GM23248 (cell line): ENCODE data around the gene GALNT10. TPM values are rescaled to one million over a fixed set of nuclear protein-coding genes. Genes with fewer than 3 reads are reported as not detected.

ENCODE experiments used
- DNase-seq: peaks from one replicate; pipeline ENCODE4 v3.0.0-alpha.2; 2015
- H2AFZ ChIP-seq: fragments of 200-600 bp; sonication (generic); 2 replicates; pipeline ENCODE4 v1.6.1; 2016; ENCODE audit warnings: antibody characterized with exemption
- H3F3A ChIP-seq: fragments of 200-600 bp; sonication (generic); 2 replicates; pipeline ENCODE4 v1.6.1; 2016; ENCODE audit warnings: mild to moderate bottlenecking, antibody characterized with exemption, mixed run types; ENCODE audit not compliant: insufficient read depth
- H3K27ac ChIP-seq: fragments of 200-600 bp; sonication (generic); 2 replicates; pipeline ENCODE4 v1.5.1; 2016; ENCODE audit warnings: mild to moderate bottlenecking
- H3K27me3 ChIP-seq: fragments of 200-600 bp; sonication (generic); replicated peaks from 2 replicates; pipeline ENCODE4 v1.6.1; 2016; ENCODE audit warnings: mild to moderate bottlenecking; ENCODE audit not compliant: insufficient read depth
- H3K36me3 ChIP-seq: fragments of 200-600 bp; sonication (generic); 2 replicates; pipeline ENCODE4 v1.6.1; 2016; ENCODE audit warnings: low read depth, mild to moderate bottlenecking
- H3K4me1 ChIP-seq: fragments of 200-600 bp; sonication (generic); 2 replicates; pipeline ENCODE4 v1.6.1; 2016; ENCODE audit warnings: mild to moderate bottlenecking; ENCODE audit not compliant: insufficient read depth
- H3K4me2 ChIP-seq: fragments of 200-600 bp; sonication (generic); one replicate; pipeline ENCODE4 v1.6.1; 2016; ENCODE audit warnings: mild to moderate bottlenecking; ENCODE audit not compliant: unreplicated experiment
- H3K4me3 ChIP-seq: fragments of 200-600 bp; sonication (generic); 2 replicates; pipeline ENCODE4 v1.5.1; 2016; ENCODE audit warnings: mild to moderate bottlenecking
- H3K79me2 ChIP-seq: fragments of 200-600 bp; sonication (generic); 2 replicates; pipeline ENCODE4 v1.6.1; 2016; ENCODE audit warnings: mild to moderate bottlenecking; ENCODE audit not compliant: insufficient read depth
- H3K9ac ChIP-seq: fragments of 200-600 bp; sonication (generic); 2 replicates; pipeline ENCODE4 v1.6.1; 2016; ENCODE audit warnings: mild to moderate bottlenecking
- H3K9me2 ChIP-seq: fragments of 200-600 bp; sonication (generic); 2 replicates; pipeline ENCODE4 v1.6.1; 2016; ENCODE audit warnings: mixed run types, mild to moderate bottlenecking, moderate library complexity; ENCODE audit not compliant: insufficient read depth
- H3K9me3 ChIP-seq: fragments of 200-600 bp; sonication (generic); one replicate; pipeline ENCODE4 v1.6.1; 2017; ENCODE audit warnings: low read depth
- H4K20me1 ChIP-seq: fragments of 200-600 bp; sonication (generic); 2 replicates; pipeline ENCODE4 v1.6.0; 2016; ENCODE audit not compliant: insufficient read depth
- EZH2 ChIP-seq: fragments of 200-600 bp; sonication (generic); IDR thresholded peaks from 2 replicates; pipeline ENCODE4 v1.6.1; 2018; ENCODE audit warnings: antibody characterized with exemption, mild to moderate bottlenecking; ENCODE audit not compliant: insufficient read depth, poor library complexity, severe bottlenecking
- EZH2phosphoT487 ChIP-seq: fragments of 200-600 bp; sonication (generic); IDR thresholded peaks from 2 replicates; pipeline ENCODE4 v1.6.1; 2018; ENCODE audit warnings: antibody characterized with exemption, moderate library complexity, mild to moderate bottlenecking, low read depth; ENCODE audit not compliant: insufficient read depth
- WGBS, 2 experiments: methylation state at CpG; one replicate each; pipeline ENCODE4 v1.1.6; 2015 to 2017; ENCODE audit warnings: low lambda C conversion rate in 2 of 2, low coverage in 1 of 2; ENCODE audit errors: missing lambda C conversion rate in 2 of 2; 5-methylcytosine and 5-hydroxymethylcytosine counted together
- in situ Hi-C: fragments of 300-500 bp; cut with MboI; formaldehyde crosslinking; loops from 2 replicates; pipeline ENCODE4 v1.15.0; 2020
- polyA plus RNA-seq: library from polyadenylated mRNA; unstranded; fragments of >200 nt; fragmentation: Nextera tagmentation; extraction: Ambion mirVana; gene quantifications from 2 replicates; pipeline ENCODE4 v1.2.1, GENCODE V29; 2016
- total RNA-seq: library from RNA; depleted of rRNA; stranded (reverse); fragments of >200 nt; shearing (Covaris generic); gene quantifications from 2 replicates; pipeline ENCODE4 v1.2.3, GENCODE V29; 2014

GALNT10 gene
- total and polyA plus RNA-seq, 2 experiments from 2014 or later, result 23.3 to 67.9 TPM

DNA sequence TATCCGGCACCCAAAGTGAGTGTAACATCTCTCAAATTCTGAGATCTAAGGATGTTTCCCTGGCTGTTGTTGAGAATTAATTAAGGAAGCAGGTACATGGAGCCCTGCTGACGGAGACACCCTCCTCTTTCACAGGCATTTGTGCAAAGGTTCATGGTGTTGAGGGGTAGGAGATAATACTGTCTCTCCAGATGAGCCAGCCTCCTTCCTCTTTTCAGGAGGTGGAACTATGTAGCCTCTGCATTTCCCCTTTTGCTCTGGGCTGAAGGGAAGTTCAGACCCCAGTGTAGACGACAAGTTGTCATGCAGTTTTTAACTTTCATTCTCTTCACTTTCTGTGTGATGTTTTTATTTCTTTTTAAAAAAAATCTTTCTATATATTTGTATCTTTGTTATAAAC lies 107.5 kb downstream of the GALNT10 start:
- H3K9me2 ChIP-seq, result no peaks in the 10 kb centered on the region
- no peak for DNase-seq
- in situ Hi-C loops, result no loop called here
- no peak overlapping the region for H3K27ac ChIP-seq
- H2AFZ ChIP-seq, result no peak overlapping the region
- H4K20me1 ChIP-seq, result no peaks in the 10 kb centered on the region
- H3F3A ChIP-seq, result no peaks in the 10 kb centered on the region
- H3K4me3 ChIP-seq, result no peak overlapping the region
- no peaks in the 10 kb centered on the region for H3K4me1 ChIP-seq
- H3K79me2 ChIP-seq, result peaks cover 21% of the 10 kb centered on the region
- 93 to 98% methylated on average over 3 of the region's 3 CpGs for WGBS, 2 experiments
- TF ChIP-seq EZH2phosphoT487, result no peak
- TF ChIP-seq EZH2, result no peak
- H3K27me3 ChIP-seq, result no peaks in the 10 kb centered on the region
- peaks cover 17% of the 10 kb centered on the region for H3K36me3 ChIP-seq
- H3K9me3 ChIP-seq, result no peaks in the 10 kb centered on the region
- no peak overlapping the region for H3K4me2 ChIP-seq
- H3K9ac ChIP-seq, result no peak overlapping the region

- 82 to 85% methylated on average over 4 of the region's 4 CpGs for WGBS, 2 experiments
- Histone ChIP-seq H3F3A (no peaks in the 10 kb centered on the region), H3K36me3 (peaks cover 27% of the 10 kb centered on the region), H3K4me1 (no peaks in the 10 kb centered on the region), H2AFZ (no peak overlapping the region), H3K4me3 (no peak overlapping the region), H3K9ac (no peak overlapping the region), H3K4me2 (no peak overlapping the region), H3K9me2 (no peaks in the 10 kb centered on the region), H3K79me2 (0 out of 2 replicates have a peak, but pooled peaks cover 4% of the 10 kb centered on the region), H3K27ac (no peak overlapping the region), H4K20me1 (no peaks in the 10 kb centered on the region), H3K9me3 (no peaks in the 10 kb centered on the region), H3K27me3 (no peaks in the 10 kb centered on the region)
- TF ChIP-seq EZH2, result no peak
- TF ChIP-seq EZH2phosphoT487, result no peak
- no peak for DNase-seq
- in situ Hi-C loops, result no loop called here
Measured at GRCh38 chr5:154300207-154300883, 109.8 kb downstream of the GALNT10 start.

GRCh38 chr5:154301726-154302125 lies 111.2 kb downstream of the GALNT10 start:
- Histone ChIP-seq H3K79me2 (no peaks in the 10 kb centered on the region), H3K36me3 (peaks cover 23% of the 10 kb centered on the region), H3K4me1 (no peaks in the 10 kb centered on the region), H3K4me3 (no peak overlapping the region), H3K27me3 (no peaks in the 10 kb centered on the region), H3K9me3 (no peaks in the 10 kb centered on the region), H3K9ac (no peak overlapping the region), H3K9me2 (no peaks in the 10 kb centered on the region), H2AFZ (no peak overlapping the region), H3K27ac (no peak overlapping the region), H4K20me1 (no peaks in the 10 kb centered on the region), H3K4me2 (no peak overlapping the region), H3F3A (peaks cover 8% of the 10 kb centered on the region)
- TF ChIP-seq EZH2phosphoT487 (no peak), EZH2 (no peak)
- no peak for DNase-seq
- in situ Hi-C loops, result no loop called here
- 100% methylated on average over 3 of the region's 3 CpGs for WGBS, 2 experiments

DNA sequence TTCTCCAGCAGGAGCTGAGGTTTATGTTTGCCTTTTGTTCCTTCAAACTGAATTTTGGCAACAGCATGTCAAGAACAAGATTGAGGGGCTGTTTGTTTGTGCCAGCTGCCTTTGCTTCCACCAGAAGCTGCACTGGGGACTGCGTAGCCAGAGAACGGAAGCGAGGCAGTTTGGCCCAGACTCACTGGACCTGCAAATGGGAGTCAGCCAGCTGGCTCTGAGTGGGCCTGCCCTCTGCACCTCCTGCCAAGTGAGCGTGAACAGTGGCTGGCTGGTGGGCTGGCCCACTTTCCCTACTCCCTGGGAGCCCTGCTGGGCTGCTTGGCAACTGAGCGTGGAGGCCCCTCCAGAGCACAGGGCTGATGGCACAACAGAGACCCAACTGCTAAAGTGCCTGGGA lies 111.6 kb downstream of the GALNT10 start:
- H3K9me2 ChIP-seq, result no peaks in the 10 kb centered on the region
- H3K4me3 ChIP-seq, result no peak overlapping the region
- no peak overlapping the region for H3K27ac ChIP-seq
- no peak overlapping the region for H2AFZ ChIP-seq
- no peaks in the 10 kb centered on the region for H3K4me1 ChIP-seq
- whole genome bisulfite sequencing, 2 experiments, result 99 to 100% methylated on average over 5 of the region's 5 CpGs
- H3K36me3 ChIP-seq, result peaks cover 23% of the 10 kb centered on the region
- no peak for DNase-seq
- H3K4me2 ChIP-seq, result no peak overlapping the region
- no peak overlapping the region for H3K9ac ChIP-seq
- in situ Hi-C loops, result no loop called here
- no peaks in the 10 kb centered on the region for H3K27me3 ChIP-seq
- no peaks in the 10 kb centered on the region for H3K79me2 ChIP-seq
- TF ChIP-seq EZH2 (no peak), EZH2phosphoT487 (no peak)
- H3K9me3 ChIP-seq, result no peaks in the 10 kb centered on the region
- peaks cover 13% of the 10 kb centered on the region for H3F3A ChIP-seq
- H4K20me1 ChIP-seq, result no peaks in the 10 kb centered on the region
